Esophagus mucosa (tissue), 1 donor: ENCODE results near the gene GRM5. TPM values are rescaled to one million over a fixed set of nuclear protein-coding genes. Genes with fewer than 3 reads are reported as not detected.
"Not testable (repeated sequence)": the region's sequence is repeated elsewhere in the genome, so short reads cannot be mapped to it uniquely, and the experiment has no call there.

Experiments
- ATAC-seq: fragments of 200-7000 bp; cut with Tn5 transposase; one replicate; pipeline ENCODE4 v1.9.1; 2020
- total RNA-seq: library from RNA; stranded (reverse); gene quantifications from one replicate; pipeline ENCODE4 v1.2.4, GENCODE V29; 2023
- donor health status: DM: yes; HTN: yes; CAD: no.

Gene GRM5
- total RNA-seq, 1 donor from 2014 or later: not detected

- ATAC-seq: no peak
Observed at GRCh38 chr11:88972210-88972609, 93.6 kb downstream of the GRM5 start.

- not testable (repeated sequence) for ATAC-seq
Observed at GRCh38 chr11:88961621-88962020, 104.2 kb downstream of the GRM5 start.

GRCh38 chr11:88959857-88960256, 105.9 kb downstream of the GRM5 start:
- not testable (repeated sequence) for ATAC-seq

DNA sequence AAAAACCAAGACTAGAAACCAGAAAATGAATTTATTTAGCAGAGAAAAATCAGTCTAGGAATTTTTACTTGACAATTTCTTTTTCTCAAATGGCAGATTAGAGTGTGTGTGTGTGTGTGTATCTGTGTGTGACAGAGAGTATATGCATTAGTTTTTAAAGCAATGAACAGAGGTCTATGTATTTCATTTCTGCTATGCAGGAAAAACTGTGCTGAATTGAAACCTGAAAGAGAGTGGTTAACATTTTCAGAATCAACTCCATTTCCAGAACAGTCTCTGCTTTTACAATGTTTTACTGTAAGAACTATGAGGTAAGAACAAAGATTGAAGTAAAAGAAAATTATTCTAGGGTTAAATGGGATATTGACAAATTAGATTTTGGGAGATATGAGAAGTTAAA, 114.8 kb downstream of the GRM5 start:
- ATAC-seq: no peak

DNA sequence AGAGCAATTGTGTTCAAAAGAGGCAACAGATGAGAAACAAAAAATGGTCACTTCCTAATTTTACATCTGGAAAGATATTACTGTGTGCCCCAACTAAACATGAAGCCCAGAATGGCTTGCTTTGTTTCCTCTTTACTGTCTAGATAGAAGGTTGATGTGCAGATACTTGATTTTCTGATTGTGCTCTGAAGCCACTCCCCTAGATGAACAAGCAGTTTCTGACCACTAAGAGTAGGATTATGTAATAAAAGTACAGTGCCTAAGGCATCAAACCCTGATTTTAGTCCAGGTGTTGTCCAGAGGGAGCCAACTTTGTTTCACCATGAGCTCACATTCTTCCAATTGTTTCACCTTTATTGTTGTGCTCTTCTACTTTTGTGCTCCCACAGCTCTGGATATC, 116.9 kb downstream of the GRM5 start:
- ATAC-seq: not testable (repeated sequence)

- ATAC-seq: not testable (repeated sequence)
Observed at GRCh38 chr11:88947843-88948572, 117.8 kb downstream of the GRM5 start.

DNA sequence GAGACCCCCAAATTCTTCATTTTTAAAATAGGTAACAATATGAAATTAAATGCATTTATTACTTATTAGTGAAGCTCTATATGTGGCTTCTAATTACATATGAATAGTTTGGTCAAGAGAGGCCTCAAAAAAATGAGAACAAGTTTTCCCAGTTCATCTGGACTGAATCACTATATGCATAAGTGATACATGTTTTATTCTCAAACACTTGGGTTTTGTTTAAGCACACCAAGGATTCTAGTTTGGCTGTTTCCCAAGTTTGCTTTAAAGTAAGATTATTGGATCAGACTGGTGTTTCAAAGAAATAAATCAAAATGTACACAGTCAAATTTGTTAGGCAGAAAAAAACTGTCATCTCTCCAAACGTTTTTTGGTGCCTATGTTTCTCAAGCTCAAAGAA, 136.1 kb downstream of the GRM5 start:
- ATAC-seq: peak; percentile 94

GRCh38 chr11:88917065-88917464, 148.7 kb downstream of the GRM5 start:
- not testable (repeated sequence) for ATAC-seq

GRCh38 chr11:88909500-88909899, 156.3 kb downstream of the GRM5 start:
- ATAC-seq: no peak

DNA sequence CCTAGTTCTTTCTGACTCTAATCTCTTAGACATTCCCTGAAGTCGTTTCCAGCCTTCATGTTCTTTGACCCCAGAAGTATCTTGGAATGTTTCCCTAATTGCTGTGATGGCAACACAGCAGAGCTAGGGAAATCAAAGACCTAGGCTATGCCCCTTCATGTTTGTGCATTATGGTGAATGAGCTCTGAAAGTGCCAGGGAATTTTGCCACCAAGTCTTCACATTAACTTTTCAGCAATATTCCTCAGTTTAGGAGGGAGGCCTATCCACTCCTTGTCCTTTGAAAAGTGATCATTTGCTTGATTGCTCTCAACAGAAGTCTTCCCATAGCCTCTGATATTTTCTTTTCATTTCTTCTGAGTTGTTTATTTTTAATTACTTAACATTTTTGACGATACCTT, 164.3 kb downstream of the GRM5 start:
- ATAC-seq: not testable (repeated sequence)

GRCh38 chr11:88888855-88889254, 176.9 kb downstream of the GRM5 start:
- not testable (repeated sequence) for ATAC-seq

DNA sequence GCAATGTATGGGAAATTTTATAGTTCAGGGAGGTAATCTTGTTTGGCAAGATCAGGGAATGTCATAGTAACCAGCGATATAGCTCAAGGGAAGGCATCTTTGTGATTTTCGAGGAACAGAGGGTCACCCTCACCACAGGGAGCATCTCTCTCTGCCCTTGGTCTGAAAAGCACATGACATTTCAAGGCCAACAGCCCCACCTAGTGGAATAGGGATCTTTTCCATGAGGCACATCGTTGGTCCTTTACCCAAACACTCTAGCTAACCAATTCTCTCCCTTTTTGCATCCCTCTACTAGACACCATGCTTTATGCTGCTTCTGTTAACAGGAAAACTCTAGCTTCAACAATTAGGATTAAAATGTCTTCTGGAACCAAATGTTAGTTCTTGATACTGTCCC, 179.0 kb downstream of the GRM5 start:
- ATAC-seq: no peak

GRCh38 chr11:88882800-88883199, 183.0 kb downstream of the GRM5 start:
- ATAC-seq: not testable (repeated sequence)

GRCh38 chr11:88861618-88862017, 204.2 kb downstream of the GRM5 start:
- ATAC-seq: no peak

- not testable (repeated sequence) for ATAC-seq
Observed at GRCh38 chr11:88860431-88860830, 205.4 kb downstream of the GRM5 start.

GRCh38 chr11:88853963-88854362, 211.8 kb downstream of the GRM5 start:
- not testable (repeated sequence) for ATAC-seq

DNA sequence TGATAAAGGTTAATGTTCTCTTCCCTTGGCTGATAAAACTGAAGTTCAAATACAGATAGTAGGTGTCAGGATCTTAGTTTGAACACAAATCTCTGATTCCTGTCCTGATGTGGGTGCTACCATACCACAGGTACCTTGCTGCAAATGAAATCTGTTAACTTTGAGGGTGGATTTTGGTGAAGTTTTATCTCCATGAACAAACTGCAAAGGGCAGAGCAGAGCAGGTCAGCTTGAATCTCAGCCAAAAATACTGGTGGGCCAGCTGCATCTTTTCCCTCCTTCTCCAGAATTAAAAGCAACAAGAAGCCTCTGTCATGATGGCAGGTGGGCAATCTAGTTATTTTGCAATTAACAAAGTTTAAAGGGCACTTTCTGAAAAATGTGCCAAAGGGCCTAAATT, 214.2 kb downstream of the GRM5 start:
- not testable (repeated sequence) for ATAC-seq

- not testable (repeated sequence) for ATAC-seq
Observed at GRCh38 chr11:88849773-88850172, 216.0 kb downstream of the GRM5 start.

- ATAC-seq: no peak
Observed at GRCh38 chr11:88849368-88849767, 216.4 kb downstream of the GRM5 start.

DNA sequence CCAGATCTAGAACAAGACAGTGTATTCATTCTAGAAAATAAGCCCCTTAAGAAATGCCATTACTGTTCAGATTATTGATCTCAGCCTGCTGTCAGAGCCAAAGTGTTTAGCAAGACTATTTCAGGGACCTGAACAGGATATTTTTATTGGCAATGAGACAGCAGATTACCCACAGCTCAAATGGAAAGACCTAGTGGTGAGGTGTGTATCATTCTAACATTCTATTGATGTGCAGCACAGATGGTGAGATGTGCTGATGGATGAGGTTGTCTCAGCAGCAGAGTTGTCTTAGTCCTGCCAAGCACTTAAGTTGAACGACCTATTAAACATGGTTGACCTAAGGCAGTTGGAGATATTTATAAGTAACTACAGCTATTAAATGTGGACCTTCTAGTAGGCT, 219.5 kb downstream of the GRM5 start:
- not testable (repeated sequence) for ATAC-seq

GRCh38 chr11:88844941-88845340, 220.8 kb downstream of the GRM5 start:
- ATAC-seq: not testable (repeated sequence)

GRCh38 chr11:88843766-88844426, 221.9 kb downstream of the GRM5 start:
- ATAC-seq: not testable (repeated sequence)

GRCh38 chr11:88838139-88838538, 227.6 kb downstream of the GRM5 start:
- ATAC-seq: not testable (repeated sequence)

DNA sequence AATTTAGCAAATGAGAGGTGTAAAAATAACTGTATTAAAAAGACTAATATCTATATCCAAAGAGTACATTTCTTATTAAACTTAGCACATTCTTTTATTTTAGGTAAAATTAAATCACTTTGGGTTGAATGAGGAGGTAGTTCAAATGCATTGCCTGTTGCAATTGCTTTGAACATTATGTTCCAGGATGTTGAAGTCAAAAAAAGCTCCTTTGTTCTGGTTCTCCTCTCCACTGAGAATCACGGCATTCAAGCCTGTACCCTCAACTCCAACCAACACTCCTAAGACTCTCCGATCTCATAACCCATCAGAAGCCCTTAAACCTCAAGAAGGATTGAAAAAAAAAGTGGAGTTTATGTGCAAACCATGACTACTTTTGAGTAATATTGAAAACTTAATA, 230.1 kb downstream of the GRM5 start:
- ATAC-seq: not testable (repeated sequence)
